Stimulated activated CD8-positive, alpha-beta memory T cell treated with anti-CD3 and anti-CD28 coated beads, Interleukin-4, amount 100 ng/mL, for 4 hours (primary cell): ENCODE measurements around the gene HPX.

Source experiments
- DNase-seq, 2 donors: peaks; one replicate each; pipeline ENCODE4 v3.0.0-alpha.2; 2020; ENCODE audit warnings: low read depth in 2 of 2, low spot score in 1 of 2

Gene HPX

DNA sequence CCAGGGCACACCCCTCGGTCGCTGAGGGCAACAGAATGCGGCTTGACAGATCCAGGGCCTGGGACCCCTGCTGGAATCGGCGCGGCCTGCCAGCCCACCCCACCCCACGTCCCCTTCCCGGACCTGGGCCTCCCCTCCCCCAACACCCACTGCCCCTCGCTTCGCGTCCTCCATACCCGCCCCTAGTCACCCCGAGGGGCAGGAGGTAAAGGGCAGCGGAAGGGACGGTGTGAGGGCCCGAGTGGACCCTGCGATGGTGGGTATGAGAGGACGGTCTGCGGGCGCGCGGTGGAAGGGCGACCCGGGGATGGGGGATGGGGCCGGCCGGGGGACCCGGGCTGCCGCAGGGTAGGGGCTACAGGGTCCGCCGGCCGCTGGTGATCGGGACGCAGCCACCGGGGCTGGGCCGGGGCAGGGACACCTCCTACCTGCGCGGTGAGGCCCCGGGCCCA is 22.2 kb downstream of the HPX start:
- DNase-seq, result no peak

DNA sequence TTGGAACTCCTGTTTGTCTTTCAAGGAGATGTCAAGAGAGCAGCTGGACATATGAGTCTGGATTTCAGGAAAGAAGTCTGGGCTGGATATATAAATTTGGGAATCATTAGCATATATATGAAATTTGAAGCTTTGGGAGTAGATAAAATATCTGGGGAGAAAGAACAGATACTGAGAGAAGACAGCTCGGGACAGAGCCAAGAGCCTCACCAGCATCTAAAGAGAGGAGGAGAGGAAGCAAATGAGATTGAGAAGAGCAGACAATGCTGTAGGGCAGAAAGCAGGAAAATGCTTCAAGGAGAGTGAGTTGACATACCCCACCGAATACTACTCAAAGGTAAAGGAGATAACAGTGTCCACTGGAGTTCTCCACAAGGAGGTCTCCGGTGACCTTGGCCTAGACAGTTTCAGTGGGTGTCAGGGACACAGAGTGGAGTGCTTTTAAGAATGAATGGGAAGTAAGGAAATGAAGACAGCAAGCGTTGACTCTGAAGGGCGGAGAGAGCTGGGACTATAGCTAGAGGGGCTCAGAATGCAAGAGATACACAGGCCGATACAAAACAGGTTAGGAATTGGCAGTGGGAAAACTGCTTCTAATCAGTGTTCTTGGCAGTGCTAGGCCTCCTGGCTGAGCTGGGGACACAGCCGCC is 22.8 kb downstream of the HPX start:
- no peak for DNase-seq

DNA sequence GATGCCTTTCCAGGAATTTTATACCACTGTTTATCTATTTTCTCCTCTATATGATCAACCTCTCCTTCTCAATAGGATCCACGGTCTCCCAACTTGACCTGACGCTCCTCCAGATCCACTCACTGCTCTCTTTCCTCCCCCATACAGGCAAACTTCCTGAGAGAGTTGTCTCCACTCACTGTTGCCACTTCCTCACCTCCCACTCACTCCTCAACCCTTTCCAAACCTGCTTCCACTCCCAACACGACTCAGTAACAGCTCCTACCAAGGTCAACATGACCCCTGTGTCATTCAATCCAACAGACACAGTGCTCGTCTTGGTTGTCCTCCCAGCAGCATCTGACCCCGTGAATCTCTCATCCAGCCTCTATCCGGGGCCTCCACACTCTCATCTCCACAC is 25.0 kb downstream of the HPX start:
- DNase-seq, result no peak

GRCh38 chr11:6414874-6415328 is 25.9 kb downstream of the HPX start:
- no peak for DNase-seq

DNA sequence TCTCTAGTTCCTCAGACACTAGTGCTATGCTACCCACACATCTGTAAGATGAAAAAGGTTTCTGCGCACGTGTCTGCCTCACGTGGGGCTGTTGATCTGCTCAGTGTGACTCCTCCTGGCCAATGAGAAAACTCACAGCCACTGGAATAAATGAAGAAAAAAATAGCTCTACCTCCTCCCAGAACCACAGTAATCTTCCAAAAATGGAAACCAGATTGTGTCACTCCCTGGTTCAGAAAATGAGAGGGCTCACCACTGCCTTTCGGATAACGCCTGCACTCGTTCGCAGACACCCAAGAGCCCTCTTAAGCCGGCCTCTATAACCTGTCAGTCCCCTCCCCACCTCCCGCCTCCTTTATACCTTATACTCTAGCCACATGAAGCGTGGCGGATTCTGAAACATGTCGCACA is 27.0 kb downstream of the HPX start:
- DNase-seq, result peak in 1 of 2 donors; percentile 47

GRCh38 chr11:6411594-6412031 is 29.2 kb downstream of the HPX start:
- no peak for DNase-seq

GRCh38 chr11:6410695-6411430 is 29.9 kb downstream of the HPX start:
- DNase-seq, result no peak

DNA sequence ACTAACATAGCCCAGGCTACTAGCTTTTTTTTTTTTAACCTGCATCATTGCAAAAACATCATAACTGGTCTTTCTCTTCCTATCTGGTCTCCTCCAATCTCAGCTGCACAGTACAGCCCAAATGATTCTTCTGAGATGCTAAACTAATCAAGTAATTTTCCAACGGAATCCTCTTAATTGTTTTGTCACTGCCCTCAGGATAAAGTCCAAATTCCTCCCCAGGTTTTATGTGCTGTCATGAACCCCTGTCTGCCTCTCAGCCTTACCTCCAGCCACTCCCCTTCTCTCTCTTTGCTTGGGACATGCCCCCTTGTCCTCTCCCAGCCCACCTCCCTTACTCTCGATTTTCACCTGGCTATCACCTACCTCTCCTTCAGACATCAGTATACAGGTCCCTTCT is 34.4 kb downstream of the HPX start:
- DNase-seq, result no peak

GRCh38 chr11:6405846-6406245 is 34.9 kb downstream of the HPX start:
- no peak for DNase-seq

DNA sequence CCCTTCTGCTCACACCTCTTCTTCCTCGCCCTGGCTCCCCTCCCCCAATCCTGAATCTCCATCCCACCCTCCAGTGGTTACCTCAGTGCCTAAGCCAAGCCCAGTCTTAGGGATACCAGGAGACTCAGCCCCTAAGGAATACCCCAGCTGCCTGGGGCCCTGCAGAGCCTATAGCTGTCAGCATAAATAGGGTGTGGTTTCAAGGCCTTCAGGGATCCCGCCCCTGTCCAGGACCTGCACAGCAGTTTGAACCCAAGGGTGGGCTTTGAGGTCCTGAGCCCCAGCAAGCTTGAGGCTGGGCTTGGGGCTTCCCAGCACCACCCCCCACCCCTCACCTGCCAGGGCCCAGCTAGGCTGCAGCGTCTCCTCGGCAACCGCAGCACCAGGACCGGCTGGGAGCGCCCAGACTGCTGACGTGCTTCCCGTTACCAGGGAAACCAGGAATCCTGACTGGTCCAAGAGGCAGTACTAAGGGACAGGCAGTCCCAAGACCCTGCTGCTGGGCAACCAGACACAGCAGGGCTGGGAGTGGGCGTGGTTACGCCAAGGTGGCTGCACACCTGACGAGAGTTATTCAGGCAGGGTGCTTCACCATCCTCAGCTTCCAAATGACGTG is 35.6 kb downstream of the HPX start:
- no peak for DNase-seq

- no peak for DNase-seq
These were observed 36.3 kb downstream of the HPX start for GRCh38 chr11:6404342-6405051.

- DNase-seq, result no peak
These were observed 37.2 kb downstream of the HPX start for GRCh38 chr11:6403539-6403938.

- peak; percentile 23 to 47 for DNase-seq
These were observed 38.2 kb downstream of the HPX start for GRCh38 chr11:6402561-6402981.

GRCh38 chr11:6402061-6402470 is 38.7 kb downstream of the HPX start:
- DNase-seq, result no peak

- no peak for DNase-seq
These were observed 39.3 kb downstream of the HPX start for GRCh38 chr11:6401464-6401863.

DNA sequence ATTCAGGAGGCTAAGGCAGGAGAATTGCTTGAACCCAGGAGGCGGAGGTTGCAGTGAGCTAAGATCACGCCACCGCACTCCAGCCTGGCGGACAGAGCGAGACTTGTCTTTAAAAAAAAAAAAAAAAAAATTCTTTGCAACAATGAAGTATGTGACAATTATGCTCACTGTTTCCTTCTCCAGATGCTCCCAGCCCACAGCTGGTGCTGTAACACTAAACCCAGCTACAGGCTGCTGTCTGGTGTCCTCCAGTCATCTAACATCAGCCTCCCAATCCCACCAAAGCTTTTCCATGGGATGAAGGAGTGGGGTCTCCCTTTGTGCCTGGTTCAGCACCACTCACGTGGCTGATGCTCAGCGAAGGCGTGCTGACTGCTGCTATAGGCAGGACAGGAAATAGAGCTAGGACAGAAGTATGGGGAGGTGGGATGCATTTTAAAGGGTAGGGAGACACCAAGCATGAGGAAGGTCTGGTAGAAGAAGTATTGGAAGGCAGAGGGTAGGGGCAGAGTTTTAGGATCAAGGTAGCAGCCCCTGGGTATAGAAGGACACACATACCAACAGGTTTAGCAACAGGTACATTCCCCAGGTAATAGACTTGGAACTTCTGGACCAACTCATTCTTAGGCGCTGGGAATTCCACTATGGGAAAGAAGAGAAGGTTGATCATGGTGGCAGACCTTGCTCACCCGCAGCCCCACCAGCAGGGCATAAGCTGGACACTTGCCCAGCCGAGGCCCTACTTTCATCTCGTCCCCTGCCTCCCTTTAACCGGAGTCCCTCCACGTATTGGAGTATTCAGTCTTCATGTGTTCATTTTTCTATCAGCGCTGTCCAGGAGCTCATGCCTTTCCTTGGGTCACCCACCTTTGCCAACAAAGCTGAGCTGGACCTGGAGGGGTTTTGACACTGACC is 40.1 kb downstream of the HPX start:
- no peak for DNase-seq

DNA sequence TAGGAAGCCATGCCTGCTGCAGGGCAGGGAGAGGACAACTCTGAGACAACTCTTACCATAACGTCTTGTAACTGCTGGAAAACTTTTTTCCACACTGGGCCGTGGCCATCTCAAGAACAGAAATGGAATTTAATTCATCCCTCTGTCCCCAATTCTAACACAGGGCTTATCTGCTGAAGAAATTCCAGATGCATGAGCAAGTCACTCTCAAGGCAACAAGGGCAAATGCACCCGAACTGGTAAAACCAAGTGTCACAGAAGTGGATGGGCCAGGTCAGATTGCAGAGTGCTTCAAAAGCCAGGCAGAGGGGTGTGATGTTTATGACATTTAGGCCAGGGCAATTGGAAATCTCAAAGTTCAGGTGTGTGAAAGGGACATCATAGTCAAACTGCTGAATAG is 43.2 kb downstream of the HPX start:
- DNase-seq, result no peak

DNA sequence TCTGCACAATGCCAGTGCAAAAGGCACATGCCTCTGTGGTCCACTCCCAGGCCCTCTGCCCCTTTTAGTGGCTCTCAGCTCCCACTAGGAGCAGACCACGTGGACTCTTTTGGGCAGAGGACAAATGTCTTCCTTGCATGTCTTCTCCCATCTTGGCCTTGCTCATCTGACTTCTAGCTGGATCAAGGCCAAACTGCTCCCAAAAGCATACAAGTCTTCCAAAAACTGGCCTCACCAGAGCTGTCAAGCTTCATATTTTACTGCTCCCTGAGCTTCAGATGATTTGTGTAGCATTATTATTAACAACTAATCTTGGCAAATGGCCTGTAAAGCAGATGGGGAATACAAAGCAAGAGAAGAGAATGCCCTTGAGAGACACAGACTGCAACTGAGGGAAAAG is 43.6 kb downstream of the HPX start:
- no peak for DNase-seq

- no peak for DNase-seq
These were observed 45.2 kb downstream of the HPX start for GRCh38 chr11:6395470-6396060.

DNA sequence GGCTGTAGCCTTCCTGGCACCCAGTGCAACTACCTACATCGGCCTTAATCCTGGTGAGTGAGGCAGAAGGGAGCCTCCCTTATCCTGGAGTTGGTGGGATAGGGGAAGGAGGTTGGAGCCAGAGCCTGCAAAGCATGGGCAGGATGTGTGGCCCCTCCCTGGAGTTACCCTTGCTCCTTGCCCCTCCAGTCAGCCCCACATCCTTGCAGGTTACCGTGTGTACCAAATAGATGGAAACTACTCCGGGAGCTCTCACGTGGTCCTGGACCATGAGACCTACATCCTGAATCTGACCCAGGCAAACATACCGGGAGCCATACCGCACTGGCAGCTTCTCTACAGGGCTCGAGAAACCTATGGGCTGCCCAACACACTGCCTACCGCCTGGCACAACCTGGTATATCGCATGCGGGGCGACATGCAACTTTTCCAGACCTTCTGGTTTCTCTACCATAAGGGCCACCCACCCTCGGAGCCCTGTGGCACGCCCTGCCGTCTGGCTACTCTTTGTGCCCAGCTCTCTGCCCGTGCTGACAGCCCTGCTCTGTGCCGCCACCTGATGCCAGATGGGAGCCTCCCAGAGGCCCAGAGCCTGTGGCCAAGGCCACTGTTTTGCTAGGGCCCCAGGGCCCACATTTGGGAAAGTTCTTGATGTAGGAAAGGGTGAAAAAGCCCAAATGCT is 46.7 kb downstream of the HPX start:
- no peak for DNase-seq
